ENCODE data around the gene KLF6.

- no peak for TF ChIP-seq CTCF (IDR thresholded peaks at IDR 0.05)
- no peak for TF ChIP-seq POLR2A (IDR thresholded peaks at IDR 0.05)
- no peak for TF ChIP-seq EP300 (IDR thresholded peaks at IDR 0.05)
Measured at GRCh38 chr10:3812141-3812540, 27.1 kb upstream of the KLF6 start.

All from tibial nerve (tissue), 4 donors.